Left ventricle myocardium inferior (tissue), 1 donor: ENCODE measurements around the gene PFKP. TPM values are rescaled to one million over a fixed set of nuclear protein-coding genes. Genes with fewer than 3 reads are reported as not detected.

Experiments
- DNase-seq: peaks from one replicate; pipeline ENCODE4 v3.0.0-alpha.2; 2020
- H3K27ac ChIP-seq: fragments of 200-600 bp; replicated peaks from 2 replicates; pipeline ENCODE4 v1.8.0; 2021
- H3K27me3 ChIP-seq: fragments of 200-600 bp; 2 replicates; pipeline ENCODE4 v1.8.0; 2021; ENCODE audit warnings: low read depth
- H3K36me3 ChIP-seq: fragments of 200-600 bp; 2 replicates; pipeline ENCODE4 v1.8.0; 2021
- H3K4me1 ChIP-seq: fragments of 200-600 bp; 2 replicates; pipeline ENCODE4 v1.8.0; 2021
- H3K4me3 ChIP-seq: fragments of 200-600 bp; 2 replicates; pipeline ENCODE4 v1.8.0; 2021; ENCODE audit warnings: mild to moderate bottlenecking, moderate library complexity
- H3K9me3 ChIP-seq: fragments of 200-600 bp; replicated peaks from 2 replicates; pipeline ENCODE4 v1.8.0; 2021
- CTCF ChIP-seq: fragments of 200-600 bp; IDR thresholded peaks from 2 replicates; pipeline ENCODE4 v1.8.0; 2021; ENCODE audit warnings: antibody characterized with exemption, mild to moderate bottlenecking, borderline replicate concordance
- intact Hi-C: fragments of 100-400 bp; cut with micrococcal nuclease; formaldehyde crosslinking; loops from one replicate; pipeline ENCODE4 v1.11.0; 2022
- total RNA-seq: library from RNA; stranded (reverse); fragmentation: NEBNext Ultra II Directional; extraction: Animal tissue kit (Norgen Biotek cat#: 25700); gene quantifications from one replicate; pipeline ENCODE4 v1.2.1, GENCODE V29; 2021
- donor health status: DM: no; HTN: yes; CAD: no; lungs with severe emphysema.

PFKP gene
- total RNA-seq, 1 donor from 2014 or later, result 206 TPM

- H3K27ac ChIP-seq, result no peak overlapping the region
- no peak for TF ChIP-seq CTCF
Measured at GRCh38 chr10:3077509-3077908, 10.2 kb downstream of the PFKP start.

GRCh38 chr10:3077940-3078630 is 10.7 kb downstream of the PFKP start:
- no peak for DNase-seq
- Histone ChIP-seq H3K27me3 (no peaks in the 10 kb centered on the region), H3K27ac (no peak overlapping the region), H3K4me1 (peaks cover 20% of the 10 kb centered on the region), H3K36me3 (peaks cover 10% of the 10 kb centered on the region), H3K4me3 (no peak overlapping the region), H3K9me3 (no peaks in the 10 kb centered on the region)
- intact Hi-C loops, result no loop called here
- no peak for TF ChIP-seq CTCF

More at GRCh38 chr10:3077509-3077908, 10.2 kb downstream of the PFKP start:
- Histone ChIP-seq H3K4me1 (peaks cover 26% of the 10 kb centered on the region), H3K4me3 (no peak overlapping the region), H3K9me3 (no peaks in the 10 kb centered on the region), H3K36me3 (peaks cover 4% of the 10 kb centered on the region), H3K27me3 (no peaks in the 10 kb centered on the region)
- intact Hi-C loops, result no loop called here
- no peak for DNase-seq

GRCh38 chr10:3081383-3081981 is 14.1 kb downstream of the PFKP start:
- Histone ChIP-seq H3K9me3 (no peaks in the 10 kb centered on the region), H3K27ac (no peak overlapping the region), H3K36me3 (peaks cover 14% of the 10 kb centered on the region), H3K4me3 (no peak overlapping the region), H3K27me3 (no peaks in the 10 kb centered on the region), H3K4me1 (peaks cover 12% of the 10 kb centered on the region)
- TF ChIP-seq CTCF, result no peak
- intact Hi-C loops, result no loop called here
- DNase-seq, result no peak

- Histone ChIP-seq H3K27me3 (no peaks in the 10 kb centered on the region), H3K4me3 (no peak overlapping the region), H3K36me3 (peaks cover 14% of the 10 kb centered on the region), H3K27ac (no peak overlapping the region), H3K9me3 (no peaks in the 10 kb centered on the region), H3K4me1 (peaks cover 12% of the 10 kb centered on the region)
- DNase-seq, result no peak
- intact Hi-C loops, result no loop called here
- no peak for TF ChIP-seq CTCF
Measured at GRCh38 chr10:3082290-3082689, 14.9 kb downstream of the PFKP start.

- H3K27ac ChIP-seq, result no peak overlapping the region
- intact Hi-C loops, result no loop called here
- peaks cover 16% of the 10 kb centered on the region for H3K4me1 ChIP-seq
Measured at GRCh38 chr10:3085785-3086567, 18.6 kb downstream of the PFKP start.

More at GRCh38 chr10:3085785-3086567, 18.6 kb downstream of the PFKP start:
- H3K36me3 ChIP-seq, result peaks cover 14% of the 10 kb centered on the region
- no peaks in the 10 kb centered on the region for H3K9me3 ChIP-seq
- no peak for DNase-seq
- TF ChIP-seq CTCF, result no peak
- H3K27me3 ChIP-seq, result no peaks in the 10 kb centered on the region
- no peak overlapping the region for H3K4me3 ChIP-seq
